A673 (cell line): Measurements from ENCODE around the gene MAPK4. TPM values are rescaled to one million over a fixed set of nuclear protein-coding genes. Genes with fewer than 3 reads are reported as not detected.

Experiments used
- BruUV-seq: library from RNA; stranded (reverse); fragments of 400-500 nt; replicated peaks from 2 replicates; lab custom pipeline; 2021; lab: Mats Ljungman, UMichigan
- CTCF ChIA-PET: fragments of 300-600 bp; sonication (Branson Sonifier 250); formaldehyde crosslinking; loops from one replicate; lab custom pipeline; 2022; ENCODE audit warnings: antibody characterized with exemption; lab: Charles Lee
- POLR2A ChIA-PET: fragments of 300-600 bp; sonication (Branson Sonifier 250); formaldehyde crosslinking; loops from one replicate; lab custom pipeline; 2022; ENCODE audit warnings: antibody characterized with exemption; ENCODE audit not compliant: low non-redundant PET; lab: Charles Lee
- DNase-seq: peaks from one replicate; pipeline ENCODE4 v3.0.0-alpha.2; 2015; ENCODE audit warnings: low spot score
- H3K27ac ChIP-seq: fragments of 200-600 bp; sonication (generic); 2 replicates; pipeline ENCODE4 v1.5.1; 2016; ENCODE audit warnings: mixed run types, low read depth, mild to moderate bottlenecking, mixed read lengths, antibody characterized with exemption, low read length; ENCODE audit not compliant: poor library complexity, severe bottlenecking
- H3K27me3 ChIP-seq: fragments of 200-600 bp; sonication (generic); replicated peaks from 2 replicates; pipeline ENCODE4 v1.6.1; 2017; ENCODE audit warnings: mixed run types, low read depth, mild to moderate bottlenecking, mixed read lengths, antibody characterized with exemption, low read length; ENCODE audit not compliant: insufficient read depth, poor library complexity
- H3K36me3 ChIP-seq: fragments of 200-600 bp; sonication (generic); 2 replicates; pipeline ENCODE4 v1.6.1; 2016; ENCODE audit warnings: mixed run types, mild to moderate bottlenecking, mixed read lengths, antibody characterized with exemption, low read length; ENCODE audit not compliant: insufficient read depth, poor library complexity, severe bottlenecking
- H3K4me1 ChIP-seq: fragments of 200-600 bp; sonication (generic); 2 replicates; pipeline ENCODE4 v1.6.1; 2017; ENCODE audit warnings: mixed run types, mild to moderate bottlenecking, mixed read lengths, antibody characterized with exemption, low read length; ENCODE audit not compliant: insufficient read depth, poor library complexity, severe bottlenecking
- H3K4me3 ChIP-seq: fragments of 200-600 bp; sonication (generic); 2 replicates; pipeline ENCODE4 v1.5.1; 2016; ENCODE audit warnings: low read depth, mixed run types, mild to moderate bottlenecking, mixed read lengths, low read length; ENCODE audit not compliant: poor library complexity, severe bottlenecking
- H3K9me3 ChIP-seq: fragments of 200-600 bp; sonication (generic); 2 replicates; pipeline ENCODE4 v1.6.1; 2016; ENCODE audit warnings: mixed run types, low read depth, mild to moderate bottlenecking, mixed read lengths, antibody characterized with exemption, low read length; ENCODE audit not compliant: poor library complexity, severe bottlenecking
- EZH2 ChIP-seq: fragments of 200-600 bp; sonication (generic); IDR thresholded peaks from 2 replicates; pipeline ENCODE4 v1.6.1; 2017; ENCODE audit warnings: borderline replicate concordance, low read depth, mild to moderate bottlenecking, mixed read lengths, antibody characterized with exemption, low read length; ENCODE audit not compliant: poor library complexity, severe bottlenecking
- intact Hi-C: fragments of 100-400 bp; cut with micrococcal nuclease; formaldehyde crosslinking; loops from one replicate; pipeline ENCODE4 v1.10.0; 2022; ENCODE audit not compliant: unreplicated experiment
- total RNA-seq: library from RNA; stranded (reverse); gene quantifications from 2 replicates; pipeline ENCODE4 v1.2.3, GENCODE V29; 2021
- TF ChIP-seq, protein P1 (sequence below): fragments of 300-800, 200-600 bp; sonication (generic); conservative IDR thresholded peaks from 2 replicates; pipeline ENCODE4 v1.5.1; 2017; ENCODE audit warnings: low read depth, mild to moderate bottlenecking, antibody characterized with exemption, low read length, moderate library complexity, mixed read lengths

MAPK4 gene
- total RNA-seq, 1 experiment from 2014 or later, result 0.62 TPM

DNA sequence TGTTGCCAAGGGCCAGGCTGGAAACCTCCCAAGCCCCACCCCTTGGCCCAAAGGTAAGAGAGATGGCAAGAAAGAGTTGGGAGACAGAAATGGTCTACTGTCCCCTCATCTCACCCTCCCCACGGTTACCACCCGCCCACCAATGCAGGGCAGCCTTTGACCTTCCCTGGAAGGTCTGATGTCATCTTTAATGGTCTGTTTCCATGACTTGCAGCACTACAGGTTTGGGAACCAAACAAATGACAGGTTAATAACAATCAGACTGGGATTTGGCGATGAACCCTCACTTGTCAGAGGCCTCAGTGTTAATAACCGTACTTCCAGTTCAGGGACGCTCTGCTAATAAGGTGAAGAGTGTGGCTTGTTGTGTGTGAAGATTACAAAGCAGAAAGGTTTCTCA lies 189.5 kb downstream of the MAPK4 start:
- no peak for DNase-seq
- Histone ChIP-seq H3K27ac (no peak overlapping the region), H3K9me3 (no peaks in the 10 kb centered on the region), H3K27me3 (no peaks in the 10 kb centered on the region), H3K36me3 (no peaks in the 10 kb centered on the region), H3K4me3 (no peak overlapping the region), H3K4me1 (peaks cover 16% of the 10 kb centered on the region)
- no TSS peak for BruUV-seq
- CTCF ChIA-PET, result no interaction called here
- POLR2A ChIA-PET, result no interaction called here
- TF ChIP-seq EZH2, result no peak
- TF ChIP-seq, protein P1, sequence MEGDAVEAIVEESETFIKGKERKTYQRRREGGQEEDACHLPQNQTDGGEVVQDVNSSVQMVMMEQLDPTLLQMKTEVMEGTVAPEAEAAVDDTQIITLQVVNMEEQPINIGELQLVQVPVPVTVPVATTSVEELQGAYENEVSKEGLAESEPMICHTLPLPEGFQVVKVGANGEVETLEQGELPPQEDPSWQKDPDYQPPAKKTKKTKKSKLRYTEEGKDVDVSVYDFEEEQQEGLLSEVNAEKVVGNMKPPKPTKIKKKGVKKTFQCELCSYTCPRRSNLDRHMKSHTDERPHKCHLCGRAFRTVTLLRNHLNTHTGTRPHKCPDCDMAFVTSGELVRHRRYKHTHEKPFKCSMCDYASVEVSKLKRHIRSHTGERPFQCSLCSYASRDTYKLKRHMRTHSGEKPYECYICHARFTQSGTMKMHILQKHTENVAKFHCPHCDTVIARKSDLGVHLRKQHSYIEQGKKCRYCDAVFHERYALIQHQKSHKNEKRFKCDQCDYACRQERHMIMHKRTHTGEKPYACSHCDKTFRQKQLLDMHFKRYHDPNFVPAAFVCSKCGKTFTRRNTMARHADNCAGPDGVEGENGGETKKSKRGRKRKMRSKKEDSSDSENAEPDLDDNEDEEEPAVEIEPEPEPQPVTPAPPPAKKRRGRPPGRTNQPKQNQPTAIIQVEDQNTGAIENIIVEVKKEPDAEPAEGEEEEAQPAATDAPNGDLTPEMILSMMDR, result no peak
- intact Hi-C loops, result no loop called here

DNA sequence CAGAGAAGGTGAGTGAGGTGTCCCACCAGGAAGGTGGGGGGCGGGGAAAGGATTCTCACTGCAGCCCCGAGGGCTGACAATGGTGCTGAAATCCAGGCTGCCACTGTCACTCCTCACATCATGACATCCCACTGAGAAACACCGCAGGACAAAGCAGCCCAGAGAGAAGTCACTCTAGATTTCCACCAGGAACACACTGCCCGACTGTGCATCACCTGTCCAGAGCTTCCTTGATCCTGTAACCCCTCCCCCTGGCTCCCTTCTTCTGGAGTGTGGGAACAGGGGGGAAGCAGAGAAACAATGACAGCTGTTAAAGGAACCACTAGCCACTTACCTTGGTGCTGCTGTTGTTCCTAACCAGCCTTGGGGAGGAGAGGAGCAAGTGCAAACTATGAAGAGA lies 190.1 kb downstream of the MAPK4 start:
- ChIA-PET CTCF (no interaction called here), POLR2A (no interaction called here)
- peaks cover 4% of the 10 kb centered on the region for H3K27me3 ChIP-seq
- no peaks in the 10 kb centered on the region for H3K9me3 ChIP-seq
- H3K27ac ChIP-seq, result no peak overlapping the region
- no peaks in the 10 kb centered on the region for H3K36me3 ChIP-seq
- peaks cover 16% of the 10 kb centered on the region for H3K4me1 ChIP-seq
- H3K4me3 ChIP-seq, result no peak overlapping the region
- intact Hi-C loops, result no loop called here
- TF ChIP-seq, protein P1, result no peak
- TF ChIP-seq EZH2, result no peak
- no peak for DNase-seq
- no TSS peak for BruUV-seq

DNA sequence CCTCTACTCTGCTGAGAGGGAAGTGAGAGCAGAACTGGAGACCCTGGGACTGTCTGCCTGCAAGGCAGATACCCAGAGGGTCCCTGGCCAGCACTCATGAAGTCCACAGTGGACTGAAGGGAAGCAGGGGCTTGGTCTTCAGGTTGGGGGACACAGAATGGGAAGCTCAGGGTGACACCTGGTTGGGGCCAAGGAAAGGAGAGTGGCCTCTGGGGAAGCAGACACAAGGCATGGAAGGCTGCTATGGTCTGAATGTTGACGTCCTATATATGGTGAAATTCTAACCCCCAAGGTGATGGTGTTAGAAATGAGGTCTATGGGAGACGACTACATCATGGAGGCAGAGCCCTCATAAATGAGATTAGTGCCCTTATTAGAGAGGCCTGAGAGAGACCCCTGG lies 190.7 kb downstream of the MAPK4 start:
- BruUV-seq, result no TSS peak
- Histone ChIP-seq H3K9me3 (no peaks in the 10 kb centered on the region), H3K4me1 (peaks cover 16% of the 10 kb centered on the region), H3K27me3 (peaks cover 7% of the 10 kb centered on the region), H3K4me3 (no peak overlapping the region), H3K27ac (no peak overlapping the region), H3K36me3 (no peaks in the 10 kb centered on the region)
- CTCF ChIA-PET, result no interaction called here
- POLR2A ChIA-PET, result no interaction called here
- no peak for DNase-seq
- intact Hi-C loops, result no loop called here
- TF ChIP-seq, protein P1, result no peak
- no peak for TF ChIP-seq EZH2
